Liver (tissue), 3 donors: ENCODE data around the gene HPCAL4.

ENCODE experiments used
- RXRA ChIP-seq, 2 donors: IDR thresholded peaks; 2 replicates each; pipeline ENCODE4 v1.6.1; 2017 to 2018; ENCODE audit warnings: antibody characterized with exemption in 2 of 2, mild to moderate bottlenecking in 1 of 2
- TF ChIP-seq, protein P1 (sequence below): fragments of 150-350 bp; IDR thresholded peaks from 2 replicates; pipeline ENCODE4 v1.5.1; 2017; ENCODE audit warnings: improper control_type of control experiment, low read depth, low read length; ENCODE audit not compliant: missing input control
- TF ChIP-seq, protein P2 (sequence below): IDR thresholded peaks from 2 replicates; pipeline ENCODE4 v1.6.1; 2016; ENCODE audit warnings: antibody characterized with exemption
- donor health status: healthy.
- donor health status: healthy.

GRCh38 chr1:39642796-39643195, 48.4 kb downstream of the HPCAL4 start:
- TF ChIP-seq, protein P1, sequence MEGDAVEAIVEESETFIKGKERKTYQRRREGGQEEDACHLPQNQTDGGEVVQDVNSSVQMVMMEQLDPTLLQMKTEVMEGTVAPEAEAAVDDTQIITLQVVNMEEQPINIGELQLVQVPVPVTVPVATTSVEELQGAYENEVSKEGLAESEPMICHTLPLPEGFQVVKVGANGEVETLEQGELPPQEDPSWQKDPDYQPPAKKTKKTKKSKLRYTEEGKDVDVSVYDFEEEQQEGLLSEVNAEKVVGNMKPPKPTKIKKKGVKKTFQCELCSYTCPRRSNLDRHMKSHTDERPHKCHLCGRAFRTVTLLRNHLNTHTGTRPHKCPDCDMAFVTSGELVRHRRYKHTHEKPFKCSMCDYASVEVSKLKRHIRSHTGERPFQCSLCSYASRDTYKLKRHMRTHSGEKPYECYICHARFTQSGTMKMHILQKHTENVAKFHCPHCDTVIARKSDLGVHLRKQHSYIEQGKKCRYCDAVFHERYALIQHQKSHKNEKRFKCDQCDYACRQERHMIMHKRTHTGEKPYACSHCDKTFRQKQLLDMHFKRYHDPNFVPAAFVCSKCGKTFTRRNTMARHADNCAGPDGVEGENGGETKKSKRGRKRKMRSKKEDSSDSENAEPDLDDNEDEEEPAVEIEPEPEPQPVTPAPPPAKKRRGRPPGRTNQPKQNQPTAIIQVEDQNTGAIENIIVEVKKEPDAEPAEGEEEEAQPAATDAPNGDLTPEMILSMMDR = no peak
- TF ChIP-seq, protein P2, sequence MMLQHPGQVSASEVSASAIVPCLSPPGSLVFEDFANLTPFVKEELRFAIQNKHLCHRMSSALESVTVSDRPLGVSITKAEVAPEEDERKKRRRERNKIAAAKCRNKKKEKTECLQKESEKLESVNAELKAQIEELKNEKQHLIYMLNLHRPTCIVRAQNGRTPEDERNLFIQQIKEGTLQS = no peak
- TF ChIP-seq RXRA (IDR thresholded peaks at IDR 0.05) = no peak
